ENCODE results near the gene EEF1AKMT1.

- TF ChIP-seq CTCF (IDR thresholded peaks at IDR 0.05 in 4 of 5, conservative IDR thresholded peaks at IDR 0.05 in 1 of 5) (peak in 1 of 5 experiments; percentile 17), POLR2A (IDR thresholded peaks at IDR 0.05) (peak; percentile 78 to 87)
Observed at GRCh38 chr13:20773194-20774080, at the start of gene EEF1AKMT1.
